GM12878 (cell line): ENCODE data around the gene LRRC27.

Source experiments
- BCL11A ChIP-seq: IDR thresholded peaks from 2 replicates; pipeline ENCODE4 v1.6.1; 2011; ENCODE audit warnings: low read depth, low read length
- NFXL1 ChIP-seq: fragments of 450-650 bp; IDR thresholded peaks from 2 replicates; pipeline ENCODE4 v1.6.1; 2017; ENCODE audit warnings: antibody characterized with exemption, mild to moderate bottlenecking, borderline replicate concordance
- POLR2AphosphoS5 ChIP-seq: IDR thresholded peaks from 2 replicates; pipeline ENCODE4 v1.6.1; 2011; ENCODE audit warnings: mild to moderate bottlenecking, low read length, inconsistent platforms
- RAD21 ChIP-seq: IDR thresholded peaks from 2 replicates; pipeline ENCODE4 v1.6.1; 2011; ENCODE audit warnings: mild to moderate bottlenecking, low read depth, low read length, moderate library complexity; ENCODE audit not compliant: insufficient read depth
- SP1 ChIP-seq: IDR thresholded peaks from one replicate; pipeline ENCODE4 v1.6.1; 2011; ENCODE audit warnings: low read depth, low read length
- TCF12 ChIP-seq: IDR thresholded peaks from 2 replicates; pipeline ENCODE4 v1.6.1; 2011; ENCODE audit warnings: low read depth, mild to moderate bottlenecking, low read length
- USF2 ChIP-seq: IDR thresholded peaks from 2 replicates; pipeline ENCODE4 v1.6.1; 2011; ENCODE audit warnings: low read depth, low read length, improper control_type of control experiment, borderline replicate concordance

DNA sequence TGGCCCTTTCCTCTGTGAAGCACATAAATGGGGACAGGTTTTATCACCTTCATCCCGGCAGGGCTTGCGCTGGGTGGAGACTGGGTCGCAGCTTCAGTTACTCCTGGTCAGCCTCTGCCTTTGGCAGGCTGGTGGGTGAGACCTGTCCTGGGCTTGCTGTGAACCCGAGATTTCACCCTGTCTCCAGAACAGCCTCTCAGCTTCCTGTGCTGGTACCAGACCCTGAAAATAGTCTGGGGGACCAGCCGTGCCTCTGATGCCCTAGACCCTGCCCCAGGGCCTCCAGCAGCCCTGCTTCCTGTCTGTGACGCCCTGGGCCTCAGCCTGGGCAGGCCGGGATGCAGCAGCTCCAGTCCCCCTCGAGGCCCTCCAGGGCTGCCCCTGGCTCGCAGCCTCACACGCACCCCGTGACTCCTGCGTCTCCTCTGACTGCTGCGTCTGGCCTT is 51.8 kb downstream of the LRRC27 start:
- TF ChIP-seq SP1 (no peak), RAD21 (no peak), USF2 (no peak), POLR2AphosphoS5 (no peak), TCF12 (no peak), BCL11A (no peak), NFXL1 (no peak)
